Esophagus squamous epithelium (tissue), 4 donors: ENCODE measurements around the gene SUMO3.

ENCODE experiments used
- CTCF ChIP-seq, 6 experiments: fragments of 450-650 bp in 4 of 6; fragments of 200-600 bp in 2 of 6; sonication (generic) in 2 of 6; IDR thresholded peaks; one replicate each; pipeline ENCODE4 v1.5.1; 2016 to 2019; ENCODE audit warnings: antibody characterized with exemption in 6 of 6, mild to moderate bottlenecking in 4 of 6, moderate library complexity in 4 of 6
- POLR2A ChIP-seq, 4 donors: fragments of 450-650 bp; IDR thresholded peaks; one replicate each; pipeline ENCODE4 v1.6.1; 2017; ENCODE audit warnings: antibody characterized with exemption in 4 of 4, mild to moderate bottlenecking in 4 of 4, moderate library complexity in 3 of 4

- TF ChIP-seq CTCF (IDR thresholded peaks at IDR 0.05) (no peak), POLR2A (IDR thresholded peaks at IDR 0.05) (no peak)
These were observed 31.8 kb upstream of the SUMO3 start for GRCh38 chr21:44849616-44850130.
